HL-60/S4 treated with retinoic acid at 250 ng/mL for 4 days and 3 days (cell line): ENCODE measurements around the gene UBASH3A.

Source experiments
- in situ Hi-C: fragments of 300-500 bp; cut with MboI; formaldehyde crosslinking; loops from 2 replicates; pipeline ENCODE4 v1.7.0; 2022; ENCODE audit warnings: low sequenced_read_pairs

UBASH3A gene

DNA sequence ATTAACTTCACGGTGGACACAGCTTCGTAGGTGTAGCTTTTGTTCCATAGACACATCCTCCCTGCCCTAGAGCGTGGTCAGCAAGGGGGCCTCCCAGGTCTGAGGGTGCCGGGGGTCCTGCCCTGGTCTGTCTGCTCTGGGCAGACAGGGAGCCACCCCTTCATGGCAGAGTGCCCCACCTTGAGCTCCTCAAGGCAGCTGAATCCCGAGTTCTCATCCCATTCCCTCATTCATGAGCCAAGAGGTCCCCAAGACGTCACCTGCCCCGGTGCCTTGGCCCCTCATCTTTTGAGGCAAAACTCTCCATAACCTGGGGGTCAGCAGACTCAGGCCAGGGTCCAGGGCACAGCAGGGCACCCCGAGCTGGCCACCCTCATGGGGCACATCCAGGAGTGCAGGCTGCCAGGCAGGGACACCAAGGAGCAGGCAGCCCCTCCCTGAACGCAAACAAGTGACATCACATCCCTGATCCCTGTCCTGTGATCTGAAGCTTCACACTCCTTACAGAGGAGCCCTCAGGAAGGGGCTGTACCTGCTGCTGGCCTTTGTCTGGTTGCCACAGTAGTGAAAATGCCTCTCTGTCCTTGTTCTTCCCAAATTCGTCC, 23.3 kb downstream of the UBASH3A start:
- in situ Hi-C loops = no loop called here

DNA sequence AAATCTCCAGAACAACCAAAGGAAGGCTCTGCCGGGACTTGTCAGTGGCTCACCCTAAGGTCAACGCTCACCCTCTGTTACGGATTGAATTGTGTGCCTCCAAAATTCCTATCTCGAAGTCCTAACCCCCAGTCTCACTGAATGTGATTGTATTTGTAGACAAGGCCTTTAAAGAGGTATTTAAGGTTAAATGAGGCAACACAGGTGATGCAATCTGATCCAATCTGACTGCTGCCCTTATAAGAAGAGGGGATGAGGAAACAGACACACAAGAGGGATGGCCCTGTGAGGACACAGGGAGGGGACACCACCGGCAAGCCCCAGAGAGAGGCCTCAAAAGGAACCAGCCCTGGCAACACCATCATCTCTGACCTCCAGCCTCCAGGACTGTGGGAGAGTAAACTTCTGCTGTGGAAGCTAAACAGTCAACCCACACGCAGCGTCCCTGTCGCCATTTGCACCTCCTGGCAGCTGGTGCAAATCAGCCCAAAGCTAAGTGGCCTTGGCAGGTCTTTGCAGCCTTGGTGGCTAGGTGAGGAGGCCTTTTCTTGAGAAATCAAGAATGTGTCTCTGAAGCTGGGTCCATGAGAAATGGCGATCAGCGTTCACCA, 24.2 kb downstream of the UBASH3A start:
- in situ Hi-C loops = no loop called here

DNA sequence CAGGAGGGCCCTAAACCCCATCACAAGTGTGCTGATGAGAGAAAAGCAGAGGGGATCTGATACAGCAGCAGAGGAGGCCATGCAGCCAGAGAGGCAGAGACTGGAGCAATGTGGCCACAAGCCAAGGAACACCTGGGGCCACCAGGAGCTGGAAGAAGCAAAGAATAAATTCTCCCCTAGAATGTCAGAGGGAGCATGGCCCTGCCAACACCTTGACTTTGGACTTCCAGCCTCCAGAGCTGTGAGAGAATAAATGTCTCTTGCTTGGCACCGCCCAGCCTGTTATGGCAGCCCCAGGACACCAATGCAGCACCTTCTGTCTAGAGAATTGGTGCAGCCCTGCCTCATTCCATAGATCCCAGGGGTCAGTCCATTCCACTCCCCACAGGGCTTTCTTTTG, 25.3 kb downstream of the UBASH3A start:
- in situ Hi-C loops = no loop called here

DNA sequence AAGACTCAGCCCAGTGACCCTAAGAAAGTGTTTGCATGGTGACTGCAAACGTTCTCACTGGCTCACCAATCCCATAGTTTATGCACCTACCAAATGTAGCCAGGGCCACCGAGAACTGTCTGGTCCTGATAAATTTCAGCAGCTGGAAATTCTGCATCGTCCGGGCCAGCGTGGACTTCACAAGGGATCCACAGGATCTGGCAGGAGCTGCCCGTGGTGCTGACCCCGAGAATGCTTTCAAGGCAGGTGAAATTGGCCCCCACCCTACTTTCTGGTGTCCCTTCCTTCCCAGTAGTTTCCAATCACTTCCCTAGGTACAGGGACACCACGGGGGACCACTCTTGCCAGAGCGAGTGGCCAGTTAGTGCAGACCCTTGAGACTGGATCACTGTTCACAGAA, 26.2 kb downstream of the UBASH3A start:
- in situ Hi-C loops = no loop called here

DNA sequence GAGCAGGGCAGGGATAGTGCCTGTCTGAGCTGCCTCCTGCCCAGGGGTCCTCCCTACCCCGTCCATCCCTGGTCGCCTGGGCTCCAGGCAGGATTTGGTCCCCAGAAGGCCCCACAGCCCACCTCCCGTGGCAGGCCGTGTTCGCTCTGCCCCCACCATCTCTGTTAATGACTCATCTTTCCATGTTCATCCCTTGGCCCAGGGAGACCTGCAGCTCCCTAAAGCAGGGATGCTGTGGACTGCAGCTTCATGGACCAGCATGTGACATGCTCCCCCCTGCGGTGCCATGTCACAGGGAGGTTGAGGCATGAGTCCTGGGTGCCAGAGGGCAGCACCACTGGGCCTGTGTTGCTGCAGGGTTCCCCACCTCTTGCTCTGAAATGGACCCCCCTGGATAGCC, 26.8 kb downstream of the UBASH3A start:
- in situ Hi-C loops = no loop called here

DNA sequence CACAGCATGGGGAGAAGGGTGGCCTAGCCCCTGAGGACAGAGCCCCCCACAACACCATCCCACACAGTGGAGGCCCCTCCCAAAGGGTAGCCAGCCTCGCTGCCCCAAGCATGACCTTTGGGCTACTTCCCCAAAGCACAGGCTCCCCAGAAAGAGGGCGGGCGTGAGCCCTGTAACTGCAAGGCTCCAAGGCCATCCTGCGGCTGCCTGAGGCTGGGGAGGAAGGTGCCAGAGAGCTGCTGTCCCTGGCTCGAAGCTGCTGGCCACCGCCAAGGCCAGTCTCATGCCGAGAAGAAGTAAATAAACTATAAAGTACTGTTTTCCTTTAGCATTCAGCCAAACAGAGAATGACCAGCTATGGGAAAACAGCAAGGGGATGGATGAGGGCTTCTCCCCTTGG, 27.5 kb downstream of the UBASH3A start:
- in situ Hi-C loops = no loop called here

DNA sequence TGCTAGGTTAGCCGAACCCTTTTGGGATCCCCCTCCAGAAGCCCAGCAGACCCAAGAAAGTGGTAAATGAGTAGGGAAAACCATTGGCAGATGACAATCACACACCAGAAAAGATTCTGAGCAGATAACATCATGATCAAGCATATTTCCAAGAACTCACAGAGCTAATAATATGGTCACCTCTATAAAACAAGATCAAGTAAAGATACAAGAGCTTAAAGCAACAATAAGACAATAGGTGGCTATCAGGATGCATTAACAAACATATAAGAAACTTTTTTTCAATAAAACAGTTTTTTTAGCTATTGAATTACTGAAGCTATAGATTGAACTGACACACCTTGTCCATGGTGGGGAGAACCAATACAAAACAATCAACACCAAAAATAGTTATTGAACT, 29.0 kb downstream of the UBASH3A start:
- in situ Hi-C loops = no loop called here

DNA sequence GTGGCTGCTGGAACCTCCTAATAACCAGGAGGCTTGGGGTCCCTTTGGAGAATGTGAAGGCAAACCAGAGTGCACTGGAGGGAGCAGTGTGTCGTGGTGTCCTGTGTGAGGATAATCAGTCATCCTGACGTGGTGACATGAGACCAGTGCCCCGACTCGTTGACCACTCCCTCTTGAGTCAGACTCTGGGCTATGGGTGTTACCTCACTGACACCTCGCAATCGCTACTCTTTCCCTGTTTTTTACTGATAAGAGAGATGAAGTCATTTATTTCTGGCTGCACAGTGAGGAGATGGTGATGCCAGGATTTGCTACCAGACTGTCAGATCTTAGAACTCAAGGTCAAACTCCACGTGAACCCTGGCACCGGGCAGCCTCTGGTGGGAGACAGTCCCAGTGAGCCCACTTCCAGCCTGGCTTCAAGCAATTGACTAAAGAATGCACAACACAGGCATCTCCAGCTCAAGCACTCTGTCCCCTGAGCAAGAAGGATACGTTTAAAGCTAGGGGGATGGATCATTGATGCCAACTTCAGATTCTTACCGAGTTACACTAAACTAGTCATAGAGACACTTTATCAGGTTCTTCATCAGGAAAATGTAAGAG, 30.3 kb downstream of the UBASH3A start:
- in situ Hi-C loops = no loop called here

DNA sequence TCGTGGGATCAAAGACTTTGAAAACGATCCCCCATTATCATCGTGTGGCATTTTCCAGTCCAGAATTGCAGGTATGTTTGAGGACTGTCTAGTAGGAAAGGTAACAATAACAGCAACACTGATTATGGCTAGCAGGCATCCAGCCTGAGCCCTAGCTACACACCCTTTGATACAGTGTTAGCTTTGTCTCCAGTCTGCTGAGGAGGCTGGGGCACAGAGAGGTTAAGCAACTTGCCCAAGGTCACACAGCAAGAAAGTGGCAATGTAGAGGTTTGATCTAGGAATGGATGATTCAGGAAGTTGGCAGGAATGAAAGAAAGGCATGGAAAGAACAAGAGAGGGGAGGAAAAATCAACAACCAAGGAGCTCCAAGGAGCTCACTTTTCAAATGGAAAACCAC, 31.2 kb downstream of the UBASH3A start:
- in situ Hi-C loops = no loop called here

DNA sequence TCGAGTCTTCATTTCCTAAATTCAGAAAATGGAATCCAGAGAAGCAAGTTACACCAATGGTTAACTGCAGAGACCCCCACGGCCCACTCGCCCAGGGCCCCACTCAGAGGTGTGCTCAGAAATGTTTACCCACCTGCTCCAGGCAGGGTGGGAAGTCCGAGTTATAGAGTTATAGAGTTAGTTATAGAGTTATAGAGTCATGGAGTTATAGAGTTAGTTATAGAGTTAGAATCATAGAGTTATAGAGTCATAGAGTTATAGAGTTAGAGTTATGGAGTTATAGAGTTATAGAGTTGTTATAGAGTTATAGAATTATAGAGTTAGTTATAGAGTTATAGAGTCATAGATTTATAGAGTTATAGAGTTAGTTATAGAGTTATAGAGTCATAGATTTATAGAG, 31.7 kb downstream of the UBASH3A start:
- in situ Hi-C loops = no loop called here

DNA sequence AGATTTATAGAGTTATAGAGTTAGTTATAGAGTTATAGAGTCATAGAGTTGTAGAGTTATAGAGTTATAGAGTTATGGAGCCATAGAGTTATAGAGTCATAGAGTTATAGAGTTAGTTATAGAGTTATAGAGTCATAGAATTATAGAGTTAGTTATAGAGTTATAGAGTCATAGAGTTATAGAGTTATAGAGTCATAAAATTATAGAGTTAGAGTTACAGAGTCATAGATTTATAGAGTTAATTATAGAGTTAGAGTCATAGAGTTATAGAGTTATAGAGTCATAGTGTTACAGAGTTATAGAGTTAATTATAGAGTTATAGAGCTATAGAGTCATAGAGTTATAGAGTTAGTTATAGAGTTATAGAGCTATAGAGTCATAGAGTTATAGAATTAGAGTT, 32.1 kb downstream of the UBASH3A start:
- in situ Hi-C loops = no loop called here

DNA sequence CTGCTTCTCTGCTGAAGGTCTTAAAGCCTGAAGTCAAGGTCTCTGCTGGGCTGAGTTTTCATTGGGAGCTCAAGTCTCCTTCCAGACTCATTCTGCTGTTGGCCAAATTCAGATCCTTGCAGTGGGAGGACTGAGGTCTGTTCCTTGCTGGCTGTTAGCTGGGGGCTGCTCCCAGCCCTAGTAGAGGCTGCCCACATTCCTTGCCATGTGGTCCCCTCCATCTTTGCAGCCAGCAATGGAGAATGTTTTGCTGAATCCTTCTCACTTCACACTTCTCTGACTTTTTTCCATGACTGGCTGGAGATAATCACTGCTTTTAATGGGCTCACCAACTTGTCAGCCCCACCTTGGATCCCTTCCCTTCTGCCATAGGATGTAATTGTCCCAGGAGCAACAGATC, 33.2 kb downstream of the UBASH3A start:
- in situ Hi-C loops = no loop called here

DNA sequence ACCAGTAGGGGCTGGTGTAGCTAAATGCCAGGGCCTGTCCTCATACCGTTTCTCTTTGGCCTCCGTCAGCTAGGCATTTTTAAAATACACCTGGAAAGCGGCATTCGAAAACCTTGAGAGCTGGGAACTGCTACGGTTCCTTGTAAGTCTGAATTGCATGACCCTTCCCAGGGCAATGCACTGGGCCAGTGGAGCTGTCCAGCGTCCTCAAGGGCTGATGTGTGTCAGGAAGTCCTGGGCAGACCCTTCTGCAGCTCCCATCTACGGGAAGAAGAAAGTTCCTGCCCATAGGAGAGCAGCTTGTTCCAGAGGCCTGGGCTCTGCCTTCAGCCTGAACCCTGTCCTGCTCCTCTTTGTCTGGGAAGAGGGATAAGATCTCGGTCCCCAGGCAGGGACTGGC, 34.1 kb downstream of the UBASH3A start:
- in situ Hi-C loops = no loop called here

DNA sequence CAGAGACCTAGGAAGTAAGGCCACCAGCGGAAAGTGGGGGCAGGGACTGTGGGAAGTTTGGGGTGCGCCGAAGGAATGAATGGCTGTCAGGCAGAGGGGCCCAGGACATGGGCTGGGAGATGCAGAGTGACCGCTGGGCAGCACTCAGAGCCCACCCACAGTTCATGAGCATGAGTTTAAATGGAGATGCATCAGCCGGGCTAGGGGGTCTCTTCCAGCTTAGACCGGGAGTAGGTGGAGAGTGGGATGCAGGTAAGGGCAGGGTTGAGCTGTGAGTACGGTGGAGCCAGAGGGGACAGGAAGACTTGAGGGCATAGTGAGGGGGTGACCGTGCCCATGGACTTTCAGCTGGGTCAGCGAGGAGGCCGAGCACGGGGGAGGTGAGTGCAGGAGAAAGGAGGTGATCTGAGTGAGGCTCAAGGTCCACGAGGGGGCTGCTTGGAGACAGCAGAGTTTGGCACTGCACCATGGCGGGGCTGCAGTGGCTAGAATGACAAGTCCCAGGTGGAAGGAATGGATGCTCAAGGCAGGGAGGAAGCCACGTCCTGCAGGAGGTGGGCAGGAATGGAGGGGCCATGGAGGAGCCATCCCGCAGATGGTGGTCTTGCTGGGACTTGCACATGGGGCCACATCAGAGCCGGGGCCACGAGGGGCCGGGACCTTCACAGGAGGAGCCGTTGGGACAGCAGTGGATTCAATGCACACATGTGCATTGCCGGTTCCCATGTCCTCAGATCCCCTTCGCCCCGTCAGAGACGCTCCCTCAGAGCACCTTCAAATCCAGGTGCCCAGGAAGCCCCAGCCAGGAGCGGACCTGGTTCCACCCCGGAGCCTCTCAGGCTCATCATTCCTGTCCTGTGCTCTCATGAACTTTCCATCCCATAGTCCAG, 34.9 kb downstream of the UBASH3A start:
- in situ Hi-C loops = no loop called here

DNA sequence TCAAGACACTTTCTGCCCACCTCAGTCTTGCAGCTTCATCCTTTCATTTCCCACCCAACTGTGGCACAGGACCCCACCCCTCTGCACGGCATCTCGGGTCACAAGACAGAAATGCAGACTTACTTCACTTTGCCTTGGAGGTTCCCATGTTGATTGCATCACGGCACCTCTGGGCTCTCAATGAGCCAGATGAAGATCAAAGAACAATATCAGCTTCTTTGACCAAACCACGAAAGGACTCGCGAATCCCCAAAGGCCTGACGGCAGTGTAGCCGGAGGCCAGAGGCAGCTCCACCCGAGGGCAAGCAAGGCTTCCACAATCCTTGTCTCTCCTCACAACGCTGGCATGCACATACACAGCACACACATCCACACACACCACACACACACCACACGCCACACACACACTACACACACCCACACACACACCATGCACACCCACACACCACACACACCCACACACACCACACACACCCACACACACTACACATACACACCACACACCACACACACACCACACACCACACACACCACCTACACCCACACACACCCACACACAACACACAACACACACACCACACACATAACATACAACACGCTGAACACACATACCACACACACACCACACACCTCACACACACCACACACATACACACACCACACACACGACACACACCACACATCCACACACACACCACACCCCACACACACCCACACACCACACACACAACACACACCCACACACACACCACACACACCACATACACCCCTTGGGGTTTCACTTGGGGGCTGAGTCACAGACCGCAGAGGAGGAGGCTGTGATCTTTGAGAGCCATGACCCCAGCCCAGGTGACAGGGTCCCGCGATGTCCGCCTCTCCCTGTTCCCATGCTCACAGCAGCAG, 35.8 kb downstream of the UBASH3A start:
- in situ Hi-C loops = loop anchor here (10.0 kb wide), 1 partner anchor 285 kb away; no protein-coding TSS in a partner anchor

DNA sequence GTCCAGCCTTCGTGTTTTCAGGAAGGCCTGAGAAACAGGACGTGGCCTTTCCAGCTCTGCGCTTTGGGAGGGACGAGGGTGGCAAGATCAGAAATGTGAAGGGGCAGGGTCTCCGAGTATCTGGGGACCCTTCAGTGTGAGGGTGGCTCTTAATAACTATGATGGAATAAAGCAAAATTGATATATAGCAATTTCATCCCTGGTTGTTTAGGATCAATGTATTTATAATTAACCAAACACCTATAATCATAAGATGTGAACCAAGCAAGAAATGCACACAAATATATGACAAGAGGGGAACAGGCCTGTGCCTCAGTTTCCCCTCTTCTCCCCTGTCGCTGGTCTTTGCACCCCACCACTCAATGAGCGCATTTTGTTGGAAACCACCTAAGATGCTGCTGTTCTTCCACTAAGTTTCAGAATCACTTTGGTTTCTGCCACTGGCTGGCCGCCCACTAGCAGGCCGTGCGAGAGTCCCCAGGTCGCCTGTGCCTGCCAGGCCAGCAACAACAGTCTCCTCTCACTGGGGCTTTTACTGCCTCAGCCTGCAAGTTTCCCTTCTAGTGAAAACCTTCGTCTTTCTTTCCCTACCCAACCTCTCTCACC, 36.6 kb downstream of the UBASH3A start:
- in situ Hi-C loops = loop anchor here (10.0 kb wide), 1 partner anchor 285 kb away; no protein-coding TSS in a partner anchor

DNA sequence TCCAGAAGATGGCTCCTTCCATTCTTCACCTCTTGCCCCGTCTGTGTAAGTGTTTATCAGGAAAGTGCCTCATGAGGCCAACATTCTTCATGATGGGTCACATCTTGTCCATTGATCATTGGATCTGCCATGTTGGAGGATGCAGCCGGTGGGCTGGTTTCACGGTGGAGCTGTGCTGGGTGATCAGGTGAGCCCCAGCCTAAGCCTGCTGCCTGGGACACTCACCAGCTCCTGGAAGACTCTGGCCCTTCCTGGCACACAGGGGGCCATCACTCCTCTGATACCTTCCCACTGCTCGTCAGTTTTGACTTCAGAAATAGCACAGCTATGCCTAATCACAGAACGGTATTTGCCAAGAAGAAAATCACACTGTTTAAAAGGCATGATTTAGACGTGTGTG, 38.3 kb downstream of the UBASH3A start:
- in situ Hi-C loops = loop anchor here (10.0 kb wide), 1 partner anchor 287 kb away; no protein-coding TSS in a partner anchor

DNA sequence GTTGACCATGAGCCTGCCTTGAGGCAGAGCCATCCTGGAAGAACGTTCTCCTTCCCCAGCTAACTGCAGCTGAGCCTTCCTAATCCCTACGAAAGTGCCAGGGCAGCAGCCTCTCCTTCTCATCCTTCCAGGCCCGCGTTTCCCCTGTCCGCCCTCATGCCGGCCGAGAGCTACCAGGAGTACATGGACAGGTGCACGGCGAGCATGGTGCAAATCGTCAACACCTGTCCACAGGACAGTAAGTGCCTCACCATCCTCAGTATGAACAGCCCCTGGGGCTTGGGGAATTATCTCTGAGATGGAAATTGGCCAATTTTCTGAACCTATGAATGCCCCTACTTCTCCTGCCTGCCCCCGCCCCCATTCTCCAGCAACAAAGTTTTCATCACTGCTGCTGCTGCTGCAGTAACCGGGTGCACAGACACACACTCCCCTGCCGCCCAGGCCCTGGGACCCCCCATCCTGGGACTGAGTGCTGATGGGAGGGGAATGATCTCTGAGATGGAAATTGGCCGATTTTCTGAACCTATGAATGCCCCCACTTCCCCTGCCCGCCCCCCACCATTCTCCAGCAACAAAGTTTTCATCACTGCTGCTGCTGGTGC, 39.6 kb downstream of the UBASH3A start:
- in situ Hi-C loops = loop anchor here (10.0 kb wide), 1 partner anchor 288 kb away; no protein-coding TSS in a partner anchor
